Activated CD4-positive, alpha-beta T cell treated with anti-CD3 and anti-CD28 coated beads, Interleukin-2, Interleukin-6, amounts not matched to agents 100 ng/mL and 50 ng/mL, durations not matched to agents 16 hours and 8 hours (primary cell): ENCODE results near the gene FER1L5.
"Not testable (repeated sequence)": the region's sequence is repeated elsewhere in the genome, so short reads cannot be mapped to it uniquely, and the experiment has no call there.

Source experiments
- DNase-seq: peaks from one replicate; pipeline ENCODE4 v3.0.0-alpha.2; 2020

The FER1L5 gene

GRCh38 chr2:96637385-96638143 is 5.0 kb upstream of the FER1L5 start:
- peak; percentile 80 for DNase-seq

- DNase-seq: peak; percentile 94
Observed at GRCh38 chr2:96638144-96639121, 4.1 kb upstream of the FER1L5 start, which contains the start of gene KANSL3. TSS of gene KANSL3 (minus strand) at chr2:96638312. CDS start at chr2:96637135, 1,177 bp downstream.

- no peak for DNase-seq
Observed at GRCh38 chr2:96647681-96648080, 5.1 kb downstream of the FER1L5 start.

GRCh38 chr2:96648306-96648930 is 5.9 kb downstream of the FER1L5 start:
- no peak for DNase-seq

DNA sequence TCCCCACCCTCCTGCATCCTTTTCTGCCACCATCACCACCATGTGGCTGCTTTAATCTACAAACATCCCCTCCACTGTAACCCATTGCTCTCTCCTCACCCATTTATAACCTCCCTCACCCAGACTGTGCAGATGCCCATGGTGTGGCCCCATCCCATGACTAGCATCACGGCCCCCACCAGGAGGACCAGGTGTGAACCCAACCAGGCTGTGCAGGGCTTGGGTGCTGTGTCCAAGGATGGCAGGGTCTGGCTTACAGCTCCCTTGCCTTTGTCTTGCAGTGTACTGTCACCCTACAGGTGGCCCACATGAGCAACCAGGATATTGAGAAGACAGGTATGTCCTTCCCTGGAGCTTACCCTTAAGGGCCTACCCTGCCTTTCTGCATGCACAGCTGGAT is 6.8 kb downstream of the FER1L5 start:
- DNase-seq: no peak

- DNase-seq: no peak
Observed at GRCh38 chr2:96651793-96652192, 9.2 kb downstream of the FER1L5 start.

- not testable (repeated sequence) for DNase-seq
Observed at GRCh38 chr2:96654791-96655190, 12.2 kb downstream of the FER1L5 start.

DNA sequence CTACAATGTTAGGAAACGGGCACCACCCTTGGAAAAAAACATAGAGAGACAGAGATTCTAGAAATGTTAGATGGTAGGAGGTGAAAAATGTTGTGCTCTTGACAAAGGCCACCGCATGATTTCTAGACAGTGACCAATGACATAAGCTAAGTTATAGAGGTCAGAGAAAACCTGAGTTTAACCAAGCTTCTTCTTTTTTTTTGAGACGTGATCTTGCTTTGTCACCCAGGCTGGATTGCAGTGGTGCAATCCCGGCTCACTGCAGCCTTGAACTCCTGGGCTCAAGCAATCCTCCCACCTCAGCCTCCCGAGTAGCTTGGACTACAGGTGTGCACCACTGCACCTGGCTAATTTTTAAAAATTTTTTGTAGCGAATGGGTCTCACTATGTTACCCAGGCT is 13.0 kb downstream of the FER1L5 start:
- DNase-seq: no peak

DNA sequence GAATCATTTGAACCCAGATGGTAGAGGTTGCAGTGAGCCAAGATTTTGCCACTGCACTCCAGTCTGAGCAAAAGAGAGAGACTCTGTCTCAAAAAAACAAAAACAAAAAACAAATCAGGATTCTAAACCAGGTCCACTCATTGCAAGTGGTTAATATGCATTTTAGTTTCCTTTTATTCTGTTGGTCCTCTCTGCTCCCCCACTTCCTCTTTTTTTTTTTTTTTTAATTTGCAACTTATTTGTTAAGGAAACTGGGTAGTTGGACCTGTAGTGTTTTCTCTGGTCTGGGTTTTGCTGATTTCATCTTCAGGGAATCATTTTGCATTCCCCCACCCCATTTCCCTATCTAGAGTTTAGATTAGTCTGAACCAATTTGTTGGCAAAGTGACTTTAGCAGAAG is 14.0 kb downstream of the FER1L5 start:
- no peak for DNase-seq

GRCh38 chr2:96661324-96661723 is 18.8 kb downstream of the FER1L5 start:
- no peak for DNase-seq

GRCh38 chr2:96662360-96662759 is 19.8 kb downstream of the FER1L5 start:
- DNase-seq: no peak

DNA sequence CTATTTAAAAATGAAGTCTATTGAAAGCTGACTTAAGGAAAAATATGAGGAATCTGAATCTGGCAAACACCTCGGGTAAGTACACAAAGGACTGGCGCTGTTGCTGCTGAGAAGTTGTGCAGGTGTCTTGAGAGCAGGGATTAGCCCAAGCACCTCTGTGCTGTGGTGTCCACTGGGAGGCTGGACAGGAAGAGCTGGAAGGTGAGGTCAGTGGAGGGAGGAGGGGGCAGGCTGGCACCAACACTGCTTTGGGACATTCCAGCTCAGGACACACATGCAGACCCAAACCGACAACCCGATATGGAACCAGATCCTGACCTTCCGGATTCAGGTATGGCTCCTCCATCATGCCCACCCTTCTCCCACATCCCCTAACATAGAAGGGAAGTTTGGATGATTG is 20.6 kb downstream of the FER1L5 start:
- DNase-seq: no peak

- no peak for DNase-seq
Observed at GRCh38 chr2:96663829-96664228, 21.3 kb downstream of the FER1L5 start.

- DNase-seq: no peak
Observed at GRCh38 chr2:96664366-96664925, 21.9 kb downstream of the FER1L5 start.

DNA sequence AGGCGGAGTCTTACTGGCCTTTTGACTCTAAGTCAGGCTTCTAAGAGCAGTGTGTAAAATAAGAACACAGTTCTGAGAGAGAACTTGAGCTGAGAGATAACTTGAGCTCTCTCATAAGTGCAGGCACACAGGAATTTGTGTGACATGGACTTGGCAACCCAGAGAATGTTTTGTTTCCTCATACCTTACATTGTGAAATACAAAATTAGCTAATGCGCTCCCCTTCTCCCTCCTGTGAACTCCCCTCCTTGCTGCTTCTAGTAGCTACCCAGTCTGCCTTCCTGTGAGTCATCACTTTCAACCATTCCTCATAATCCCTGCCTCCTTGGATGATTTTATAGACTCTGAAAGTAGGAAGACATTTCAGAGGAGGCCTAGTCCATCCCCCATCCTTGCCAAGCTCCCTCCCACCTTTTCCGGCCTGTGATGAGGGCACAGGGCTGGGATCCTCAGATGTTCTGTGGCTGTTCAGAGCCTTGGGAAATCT is 22.6 kb downstream of the FER1L5 start:
- DNase-seq: no peak

- DNase-seq: not testable (repeated sequence)
Observed at GRCh38 chr2:96665717-96666116, 23.2 kb downstream of the FER1L5 start.

- DNase-seq: no peak
Observed at GRCh38 chr2:96668771-96669170, 26.2 kb downstream of the FER1L5 start.

DNA sequence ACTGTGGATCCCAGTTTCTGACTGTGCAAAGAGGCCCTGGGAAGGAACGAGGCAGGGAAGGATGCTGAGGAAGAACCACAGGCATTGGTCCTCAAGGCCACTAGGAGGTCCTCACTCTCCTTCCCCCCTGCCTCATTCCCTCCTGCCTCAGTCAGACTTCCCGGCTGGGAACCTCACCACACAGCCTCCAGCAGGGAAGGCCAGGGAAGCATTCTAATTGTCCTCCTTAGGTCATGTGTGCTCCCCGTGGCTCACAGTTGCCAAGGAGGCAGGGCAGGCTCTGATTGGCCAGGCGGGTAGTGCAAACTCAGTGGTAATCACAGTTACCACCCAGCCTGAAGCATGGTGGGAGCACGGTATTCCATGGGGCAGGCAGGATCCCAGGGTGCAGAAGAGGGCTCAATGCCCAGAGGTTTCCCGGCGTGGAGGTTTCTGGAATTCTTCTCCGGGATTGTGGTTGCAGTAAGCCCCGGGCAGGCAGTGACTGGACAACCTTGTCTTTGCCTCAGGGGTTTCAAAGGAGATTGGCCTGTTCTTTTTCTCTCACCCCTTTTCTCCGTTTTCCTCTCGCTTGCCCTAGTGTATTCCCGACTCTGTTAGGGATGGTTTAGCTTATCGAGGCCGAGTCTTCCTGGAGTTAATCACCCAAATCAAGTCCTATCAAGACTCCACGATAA is 27.1 kb downstream of the FER1L5 start:
- DNase-seq: no peak

DNA sequence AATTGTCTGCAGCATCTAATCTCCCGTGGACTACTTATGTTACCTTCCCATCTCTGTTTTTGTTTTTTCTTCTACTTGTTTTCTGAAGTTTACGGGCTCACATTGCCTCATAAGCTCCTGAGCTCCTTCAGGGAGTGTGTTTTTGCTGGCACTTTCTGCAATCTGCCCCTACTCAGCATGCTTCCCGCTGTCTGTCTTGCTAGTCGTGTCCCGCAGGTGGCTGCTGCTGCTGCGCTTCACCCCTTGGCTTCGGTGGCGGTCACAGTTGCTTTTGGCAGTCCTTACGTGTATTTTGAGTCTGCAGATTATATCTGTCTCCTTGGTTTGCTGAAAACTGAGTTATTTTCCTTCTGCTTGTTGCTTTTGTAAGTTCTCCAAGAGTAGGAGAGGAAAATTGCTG is 37.3 kb downstream of the FER1L5 start:
- no peak for DNase-seq

GRCh38 chr2:96680561-96681141 is 38.1 kb downstream of the FER1L5 start:
- DNase-seq: no peak

- DNase-seq: no peak
Observed at GRCh38 chr2:96681540-96681939, 39.0 kb downstream of the FER1L5 start.

DNA sequence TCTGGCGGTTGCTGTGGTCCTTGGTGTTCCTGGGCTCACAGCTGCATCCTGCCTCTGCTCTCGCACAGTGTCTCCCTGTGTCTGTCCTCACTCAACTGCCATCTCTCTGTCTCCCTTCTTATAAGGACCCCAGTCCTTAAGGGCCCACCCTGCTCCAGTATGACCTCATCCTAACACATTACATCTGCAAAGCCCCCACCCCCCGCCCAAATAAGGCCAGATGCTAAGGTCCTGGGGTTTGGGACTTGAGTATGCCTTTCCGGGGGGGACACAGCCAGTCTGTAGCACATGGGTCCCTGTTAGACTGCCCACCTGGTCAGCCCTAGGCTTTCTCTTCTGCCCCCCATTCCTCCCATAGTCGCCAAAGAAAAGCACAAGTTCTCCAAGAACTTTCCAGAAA is 40.7 kb downstream of the FER1L5 start:
- no peak for DNase-seq
